GM10248 (cell line): ENCODE measurements around the gene EXOC3L4.

Experiments used
- CTCF ChIA-PET: fragments of 300-600 bp; sonication (Branson Sonifier 250); formaldehyde crosslinking; extraction: SDS; loops from one replicate; lab custom pipeline; 2021; ENCODE audit warnings: antibody characterized with exemption; lab: Yijun Ruan, JAX
- POLR2A ChIA-PET: fragments of 350-650 bp; sonication (Branson Sonifier 250); formaldehyde crosslinking; extraction: SDS; loops from one replicate; lab custom pipeline; 2020; ENCODE audit warnings: antibody characterized with exemption; lab: Yijun Ruan, JAX
- DNase-seq: peaks from one replicate; pipeline ENCODE4 v3.0.0; 2012; ENCODE audit errors: extremely low spot score
- TF ChIP-seq, protein P1 (sequence below): IDR thresholded peaks from 2 replicates; pipeline ENCODE4 v1.5.1; 2012; ENCODE audit warnings: mild to moderate bottlenecking, low read depth; ENCODE audit errors: extremely low read depth, missing control alignments, control extremely low read depth

EXOC3L4 gene

DNA sequence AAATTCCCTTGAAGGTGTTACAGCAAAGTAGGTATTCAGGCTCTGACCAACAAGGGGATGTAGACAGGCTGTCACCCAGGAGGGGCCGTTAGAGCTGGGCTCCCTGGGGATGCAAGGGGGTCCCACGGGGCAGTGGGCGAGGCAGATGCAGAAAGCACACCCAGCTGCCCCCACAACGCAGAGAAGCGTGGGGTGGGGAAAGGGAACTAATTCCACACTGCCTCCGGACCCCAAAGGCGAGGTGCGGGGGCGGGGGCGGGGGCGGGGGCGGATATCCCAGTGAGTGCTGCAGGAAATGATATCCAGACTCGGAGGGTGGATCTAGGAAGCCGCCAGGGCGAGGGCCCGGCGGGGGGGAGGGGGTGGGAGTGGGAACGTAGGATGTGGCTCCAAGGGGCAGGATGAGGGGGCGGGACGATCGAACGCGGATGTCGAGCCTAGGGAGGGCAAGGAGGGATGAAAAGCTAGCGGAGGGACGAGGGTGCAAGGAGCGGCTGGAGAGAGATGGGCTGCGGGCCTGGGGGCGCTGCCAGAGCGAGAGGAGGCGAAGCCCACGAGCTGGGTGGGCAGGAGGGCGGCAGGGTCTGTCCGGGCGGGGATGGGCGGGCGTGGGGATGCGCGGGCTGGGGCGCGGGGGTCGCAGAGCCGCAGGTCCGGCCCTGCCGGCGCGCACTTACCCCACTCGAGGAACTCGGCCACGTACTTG lies 38.0 kb upstream of the EXOC3L4 start:
- ChIA-PET CTCF (interaction anchor here (0.9 to 1.2 kb wide), 2 partner anchors 361 to 362 kb away, joined by 3 read pairs; no protein-coding TSS in a partner anchor), POLR2A (interaction anchor here (0.6 kb wide), 1 partner anchor 35 kb away, joined by 3 read pairs; no protein-coding TSS in a partner anchor)
- TF ChIP-seq, protein P1, sequence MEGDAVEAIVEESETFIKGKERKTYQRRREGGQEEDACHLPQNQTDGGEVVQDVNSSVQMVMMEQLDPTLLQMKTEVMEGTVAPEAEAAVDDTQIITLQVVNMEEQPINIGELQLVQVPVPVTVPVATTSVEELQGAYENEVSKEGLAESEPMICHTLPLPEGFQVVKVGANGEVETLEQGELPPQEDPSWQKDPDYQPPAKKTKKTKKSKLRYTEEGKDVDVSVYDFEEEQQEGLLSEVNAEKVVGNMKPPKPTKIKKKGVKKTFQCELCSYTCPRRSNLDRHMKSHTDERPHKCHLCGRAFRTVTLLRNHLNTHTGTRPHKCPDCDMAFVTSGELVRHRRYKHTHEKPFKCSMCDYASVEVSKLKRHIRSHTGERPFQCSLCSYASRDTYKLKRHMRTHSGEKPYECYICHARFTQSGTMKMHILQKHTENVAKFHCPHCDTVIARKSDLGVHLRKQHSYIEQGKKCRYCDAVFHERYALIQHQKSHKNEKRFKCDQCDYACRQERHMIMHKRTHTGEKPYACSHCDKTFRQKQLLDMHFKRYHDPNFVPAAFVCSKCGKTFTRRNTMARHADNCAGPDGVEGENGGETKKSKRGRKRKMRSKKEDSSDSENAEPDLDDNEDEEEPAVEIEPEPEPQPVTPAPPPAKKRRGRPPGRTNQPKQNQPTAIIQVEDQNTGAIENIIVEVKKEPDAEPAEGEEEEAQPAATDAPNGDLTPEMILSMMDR, result no peak
- DNase-seq, result no peak

DNA sequence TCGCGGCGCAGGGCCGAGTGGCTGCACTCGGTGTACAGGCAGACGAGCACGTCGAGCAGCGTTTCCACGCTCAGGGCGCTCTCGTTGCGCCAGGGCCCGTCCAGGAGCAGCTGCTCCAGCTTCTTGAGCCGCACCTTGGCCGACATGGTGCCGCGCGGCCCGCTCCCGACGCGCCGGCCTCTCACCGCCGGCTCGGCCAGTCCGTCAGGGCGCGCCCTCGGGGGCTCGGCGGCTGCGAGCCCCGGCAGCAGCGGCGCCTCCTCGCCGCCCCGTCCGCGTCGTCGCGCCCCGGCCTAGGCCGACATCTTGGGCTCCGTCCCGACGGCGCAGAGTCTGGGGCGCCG lies 37.5 kb upstream of the EXOC3L4 start:
- TF ChIP-seq, protein P1, result no peak
- CTCF ChIA-PET, result interaction anchor here (1.2 kb wide), 1 partner anchor 362 kb away, joined by 3 read pairs; no protein-coding TSS in a partner anchor
- POLR2A ChIA-PET, result interaction anchor here (0.6 kb wide), 1 partner anchor 35 kb away, joined by 3 read pairs; no protein-coding TSS in a partner anchor
- no peak for DNase-seq

DNA sequence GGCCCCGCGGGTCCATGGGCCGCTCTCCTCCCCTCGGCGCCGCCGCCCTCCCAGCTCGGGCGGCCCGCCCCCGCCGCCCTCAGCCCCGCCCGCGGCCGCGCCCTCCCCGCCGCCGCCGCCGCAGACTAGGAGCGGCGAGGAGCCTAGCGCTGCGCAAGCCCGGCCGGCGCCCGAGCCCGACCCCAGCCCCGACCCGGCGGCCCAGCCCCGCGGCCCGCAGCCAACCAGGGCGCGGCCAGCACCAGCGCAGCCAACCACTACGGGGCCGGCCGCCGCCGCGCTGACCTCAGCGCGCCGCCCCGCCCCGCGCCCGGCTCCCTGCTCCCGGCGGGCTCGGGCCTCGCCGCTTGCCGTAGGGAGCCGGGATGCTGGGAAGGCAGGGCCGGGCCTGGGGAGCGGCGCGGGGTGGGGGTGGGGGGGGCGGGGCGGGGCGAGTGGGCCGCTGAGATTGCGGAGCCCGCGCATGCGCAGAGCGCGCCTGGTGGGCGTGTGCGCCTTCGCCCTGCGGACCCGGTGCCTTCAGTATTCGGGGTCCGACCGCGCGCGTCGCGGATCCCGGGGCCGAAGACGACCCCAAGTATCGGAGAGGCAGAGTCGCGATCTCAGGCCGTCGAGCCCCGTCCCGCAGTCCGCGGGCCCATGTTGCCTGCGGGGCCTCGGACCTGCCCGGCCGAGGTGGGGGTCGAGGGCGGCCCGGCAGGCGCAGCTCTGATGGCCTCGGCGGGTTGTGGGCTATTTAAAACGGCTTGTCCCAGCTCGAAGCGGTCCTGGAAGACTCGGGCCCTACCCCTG lies 37.0 kb upstream of the EXOC3L4 start, which contains the start of gene CDC42BPB:
TSS of gene CDC42BPB (minus strand) at position 178 of the 792 bp plus-strand sequence. CDS start 376 bp downstream, outside the sequence.
- CTCF ChIA-PET, result interaction anchor here (0.7 to 1.2 kb wide), 3 partner anchors 16 to 363 kb away, joined by 3 read pairs; no protein-coding TSS in a partner anchor
- POLR2A ChIA-PET, result no interaction called here
- peak; percentile 84 for DNase-seq
- TF ChIP-seq, protein P1, result no peak

DNA sequence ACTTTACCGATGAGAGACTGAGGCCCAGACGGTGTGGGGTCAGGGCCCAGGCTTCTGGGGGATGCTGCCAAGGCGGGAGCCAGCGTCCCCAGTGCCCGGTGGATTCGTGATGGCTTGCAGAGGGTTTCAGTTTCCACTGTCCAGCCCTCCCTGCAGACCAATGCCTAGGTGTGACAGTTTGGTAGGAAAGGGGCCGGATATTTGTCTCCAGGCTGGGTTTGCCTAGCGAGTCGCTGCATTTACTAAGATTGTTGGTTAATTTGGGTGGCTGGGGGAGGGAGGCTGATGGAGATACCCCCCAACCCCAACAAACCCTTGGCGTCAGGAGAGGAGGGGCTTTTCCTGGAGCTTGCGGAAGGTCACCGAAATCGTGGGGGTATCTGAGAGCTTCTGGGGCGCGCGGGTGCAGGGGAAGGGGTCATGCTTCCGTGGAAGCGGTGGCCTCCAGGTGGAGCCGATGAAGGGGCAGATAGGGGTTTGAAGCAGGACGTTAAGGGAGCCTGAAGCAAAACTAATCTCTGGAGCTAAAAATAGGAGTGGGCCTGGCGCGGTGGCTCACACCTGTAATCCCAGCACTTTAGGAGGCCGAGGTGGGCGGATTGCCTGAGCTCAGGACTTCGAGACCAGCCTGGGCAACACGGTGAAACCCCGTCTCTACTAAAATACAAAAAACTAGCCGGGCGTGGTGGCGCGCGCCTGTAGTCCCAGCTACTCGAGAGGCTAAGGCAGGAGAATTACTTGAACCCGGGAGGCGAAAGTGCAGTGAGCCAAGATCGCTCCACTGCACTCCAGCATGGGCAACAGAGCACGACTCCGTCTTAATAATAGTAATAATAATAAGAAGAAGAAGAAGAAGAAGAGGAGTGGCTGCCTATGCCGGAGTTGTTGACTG lies 36.1 kb upstream of the EXOC3L4 start:
- TF ChIP-seq, protein P1, result no peak
- DNase-seq, result no peak
- POLR2A ChIA-PET, result no interaction called here
- CTCF ChIA-PET, result interaction anchor here (0.7 to 1.2 kb wide), 3 partner anchors 16 to 47 kb away, joined by 3 to 8 read pairs (median 3); no protein-coding TSS in a partner anchor

DNA sequence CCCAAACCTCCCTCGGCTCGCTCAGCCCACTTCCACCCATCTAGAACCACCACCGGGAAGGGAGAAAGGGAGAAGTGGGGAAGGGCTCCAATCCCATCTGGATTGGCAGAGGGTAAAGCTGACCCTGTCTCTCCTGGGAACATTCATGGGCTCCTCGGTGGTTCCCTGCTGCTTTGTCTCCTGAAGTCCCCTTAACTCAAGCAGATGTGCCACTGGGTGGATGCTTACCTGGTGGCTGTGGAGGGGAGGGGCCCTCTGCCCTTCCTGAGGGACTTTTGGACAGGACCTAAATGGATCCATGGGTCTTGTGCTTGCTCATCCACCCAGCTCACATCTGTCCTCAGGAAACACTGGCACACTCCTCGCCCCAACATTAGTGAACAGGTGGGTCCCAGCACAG lies 35.0 kb upstream of the EXOC3L4 start:
- CTCF ChIA-PET, result interaction anchor here (1.0 to 1.7 kb wide), 4 partner anchors 9 to 45 kb away, joined by 3 to 9 read pairs (median 4); no protein-coding TSS in a partner anchor
- TF ChIP-seq, protein P1, result no peak
- POLR2A ChIA-PET, result no interaction called here
- no peak for DNase-seq
